Measurements from ENCODE around the gene AANAT.
A peak's percentile ranks its signal among the peaks of the same experiment; 100 is the strongest.

AANAT gene

DNA sequence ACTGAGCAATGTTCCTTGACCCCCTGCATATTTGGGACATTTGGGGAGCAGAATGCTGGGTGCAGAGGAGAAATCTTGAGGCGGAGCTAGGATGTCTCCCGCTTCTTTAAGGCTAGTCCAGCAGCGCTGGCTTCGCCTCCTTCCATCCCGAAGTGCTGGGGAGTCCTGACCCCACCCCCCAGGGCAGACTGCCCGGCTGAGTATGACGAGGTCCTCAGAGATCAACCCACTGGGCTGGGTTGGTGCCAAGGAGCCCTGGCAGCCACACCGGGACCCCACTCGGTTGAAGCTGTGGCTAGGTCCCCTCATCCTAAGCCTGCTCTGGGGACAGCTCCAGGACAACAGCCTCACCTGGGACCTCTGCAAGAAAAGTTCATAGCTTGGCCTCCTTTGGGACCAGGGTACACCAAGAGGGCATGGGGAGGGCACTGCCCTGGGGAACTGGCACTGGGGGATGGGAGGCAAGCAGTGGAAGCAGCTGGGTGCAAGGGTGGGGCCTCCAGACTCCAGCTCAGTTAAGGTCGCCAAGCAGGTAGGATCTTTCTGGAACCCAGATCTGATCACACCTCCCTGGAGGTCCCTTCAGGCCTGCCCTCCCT, 22.8 kb downstream of the AANAT start:
- DNase-seq (ENCODE audit: low spot score), result no peak

DNA sequence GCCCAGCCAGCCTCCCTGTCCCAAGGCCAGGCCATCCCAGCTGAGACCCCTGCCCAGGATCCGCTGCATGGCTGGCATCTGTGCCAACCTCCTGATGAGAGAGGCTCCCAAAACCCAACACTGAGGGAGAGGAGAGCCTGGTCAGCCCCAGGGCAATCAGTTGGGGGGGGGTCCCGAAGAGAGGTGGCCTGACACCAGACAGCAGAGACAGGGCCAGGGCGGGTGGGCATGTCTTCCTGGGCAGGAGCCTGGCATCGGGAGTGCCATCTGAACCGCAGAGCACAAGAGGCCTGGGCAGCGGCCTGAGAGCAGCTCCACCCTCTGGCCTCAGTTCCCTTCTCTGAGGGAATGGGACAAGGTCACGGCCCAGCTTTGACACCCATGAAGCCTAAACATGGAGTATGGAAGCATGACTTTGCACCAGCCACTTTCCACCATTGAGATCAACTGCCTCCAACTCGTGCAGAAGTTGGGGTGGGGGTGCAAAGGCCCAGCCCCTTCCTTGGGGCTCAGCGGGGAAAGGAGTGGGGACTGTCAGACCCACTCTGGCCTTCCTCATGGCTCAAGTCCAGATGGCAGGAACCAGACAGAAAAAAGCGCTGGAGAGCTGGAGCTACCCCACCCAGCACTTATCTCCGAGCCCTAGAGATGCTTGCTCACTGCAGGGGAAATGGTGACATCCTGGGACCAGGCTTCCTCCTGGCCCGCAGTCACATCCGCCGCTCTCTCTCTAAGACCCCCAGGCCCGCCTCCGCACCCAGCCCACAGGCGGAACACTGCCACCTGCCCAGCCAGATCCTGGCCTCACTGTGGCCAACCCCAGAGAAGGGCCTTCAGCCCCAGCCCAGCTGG, 24.1 kb downstream of the AANAT start:
- DNase-seq (ENCODE audit: low spot score), result no peak

DNA sequence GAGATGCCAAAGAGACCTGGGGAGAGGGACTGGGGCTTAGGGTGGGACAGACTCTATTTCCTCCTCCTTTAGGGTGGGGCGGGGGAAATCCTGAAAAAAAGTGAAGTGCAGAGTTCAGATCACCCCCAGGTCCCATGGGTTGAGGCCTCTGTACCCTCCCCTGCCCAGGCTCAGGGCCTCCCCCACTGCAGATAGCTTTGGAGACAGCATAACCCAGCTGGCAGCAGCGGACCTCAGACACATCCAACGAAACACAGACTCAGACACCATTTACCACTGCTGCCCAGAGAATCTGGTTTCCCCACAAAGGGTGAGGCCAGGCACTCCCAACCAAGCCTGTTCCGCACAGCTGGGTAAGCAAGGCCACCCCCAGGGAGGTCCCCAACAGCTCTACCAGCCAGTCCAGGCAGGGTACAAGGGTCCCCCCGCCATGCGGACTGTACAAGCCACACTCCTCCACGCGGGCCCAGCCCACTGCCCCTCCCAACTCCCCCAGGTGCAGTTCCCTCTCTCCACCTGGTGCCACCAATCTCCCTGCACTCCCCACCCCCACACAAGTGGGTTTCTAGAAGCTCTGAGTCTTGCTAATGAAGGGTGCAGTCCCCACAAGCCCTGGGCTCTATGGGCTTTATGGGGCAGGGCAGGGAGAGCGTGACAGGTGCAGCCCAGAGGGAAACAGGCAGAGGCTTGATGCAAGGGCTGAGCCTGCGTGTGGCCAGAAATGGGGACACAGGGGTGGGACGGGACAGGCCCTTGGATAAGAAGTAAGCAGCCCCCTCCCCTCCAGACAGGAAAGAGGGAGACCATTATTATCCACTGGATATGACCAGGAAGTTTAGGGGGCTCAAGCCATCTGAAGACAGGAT, 25.0 kb downstream of the AANAT start:
- DNase-seq (ENCODE audit: low spot score), result no peak

DNA sequence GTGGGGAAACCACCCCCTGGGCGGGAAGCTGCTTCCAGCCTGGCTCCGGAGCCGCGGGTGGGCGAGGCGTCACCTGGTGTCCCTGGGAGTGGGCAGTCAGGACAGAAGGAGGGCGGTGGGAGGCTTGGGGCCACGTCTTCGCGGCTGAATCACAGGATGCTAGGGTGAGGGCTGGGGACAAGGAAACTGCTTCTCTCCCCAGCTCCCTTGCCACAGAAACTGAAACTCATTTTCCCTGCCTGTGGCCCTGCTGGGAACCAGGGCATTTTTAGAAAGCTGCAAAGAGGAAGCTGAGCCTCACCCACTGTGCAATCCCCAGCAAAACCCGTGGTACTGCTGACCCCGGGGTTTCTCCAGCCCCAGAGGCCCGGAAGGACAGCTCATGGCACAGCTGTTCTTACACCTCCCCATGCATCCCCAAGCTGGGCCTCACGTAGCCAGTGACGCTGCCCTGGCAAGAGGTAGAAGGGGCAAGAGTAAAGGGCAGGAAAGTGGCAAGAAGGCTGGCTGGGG, 25.6 kb downstream of the AANAT start:
- no peak for DNase-seq (ENCODE audit: low spot score)

DNA sequence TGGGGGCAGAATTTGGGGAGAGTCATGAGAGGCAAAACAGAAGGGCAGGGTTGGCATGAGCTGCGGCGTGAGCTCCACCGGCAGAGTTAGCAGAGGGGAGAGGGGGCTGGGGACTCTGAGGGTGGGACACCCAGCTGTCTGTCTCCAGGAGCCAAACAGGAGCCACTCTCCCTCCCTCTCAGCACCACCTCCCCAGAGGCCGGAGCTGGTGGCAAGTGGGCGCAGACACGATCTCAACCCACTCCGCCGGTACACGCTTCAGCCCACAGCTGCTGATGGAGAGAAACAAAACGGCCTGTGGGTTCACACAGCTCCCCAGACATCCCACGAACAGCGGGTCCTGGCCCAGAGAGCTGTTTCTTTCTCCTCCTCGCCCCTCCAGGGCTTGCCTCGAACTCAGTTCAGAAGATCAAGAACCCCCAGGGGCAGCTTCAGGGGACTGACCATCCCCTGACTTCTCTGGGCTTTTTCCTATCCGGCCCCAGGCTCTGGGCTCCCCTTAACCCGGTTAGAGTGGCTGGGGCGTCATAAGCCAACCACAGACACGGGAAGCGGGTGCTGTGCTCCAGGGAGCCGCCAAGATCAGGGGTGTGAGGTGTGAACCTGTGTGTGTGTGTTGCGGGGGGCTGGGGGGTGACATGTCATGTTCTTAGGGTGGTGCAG, 26.2 kb downstream of the AANAT start:
- DNase-seq (ENCODE audit: low spot score), result no peak

DNA sequence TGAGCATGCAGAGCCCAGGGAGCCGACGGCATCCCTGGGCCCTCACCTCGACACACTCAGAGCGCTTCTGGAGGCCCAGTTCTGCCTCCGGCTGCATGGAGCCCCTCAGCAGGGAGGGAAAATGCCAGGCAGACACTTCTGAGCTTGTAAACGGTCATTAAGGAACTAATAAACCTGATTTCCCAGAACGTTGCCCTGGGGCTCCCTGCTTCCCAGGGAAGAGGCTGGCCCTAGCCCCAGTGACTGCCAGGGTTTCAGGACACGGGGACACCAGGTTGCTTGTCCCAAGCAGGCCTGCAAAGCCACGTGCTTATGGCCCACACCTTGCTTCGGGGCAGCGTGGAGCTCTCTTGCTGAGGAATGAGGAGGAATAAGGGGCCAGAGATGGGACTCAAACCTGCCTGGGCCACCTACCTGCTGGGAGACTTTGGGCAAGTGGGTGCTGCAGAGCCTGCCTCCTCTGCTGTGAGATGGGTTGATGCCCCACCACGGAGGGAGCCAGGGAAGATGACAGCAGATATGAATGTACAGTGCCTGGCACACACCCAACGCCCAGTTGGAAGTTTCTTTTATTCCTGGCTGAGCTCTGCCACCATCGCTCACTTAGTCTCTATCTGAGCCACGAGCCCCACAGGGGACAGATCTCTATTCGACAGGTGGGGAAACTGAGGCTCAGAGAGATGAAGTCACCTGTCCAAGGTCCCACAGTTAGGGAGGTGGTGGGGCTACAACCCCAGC, 28.4 kb downstream of the AANAT start:
- DNase-seq (ENCODE audit: low spot score), result no peak

DNA sequence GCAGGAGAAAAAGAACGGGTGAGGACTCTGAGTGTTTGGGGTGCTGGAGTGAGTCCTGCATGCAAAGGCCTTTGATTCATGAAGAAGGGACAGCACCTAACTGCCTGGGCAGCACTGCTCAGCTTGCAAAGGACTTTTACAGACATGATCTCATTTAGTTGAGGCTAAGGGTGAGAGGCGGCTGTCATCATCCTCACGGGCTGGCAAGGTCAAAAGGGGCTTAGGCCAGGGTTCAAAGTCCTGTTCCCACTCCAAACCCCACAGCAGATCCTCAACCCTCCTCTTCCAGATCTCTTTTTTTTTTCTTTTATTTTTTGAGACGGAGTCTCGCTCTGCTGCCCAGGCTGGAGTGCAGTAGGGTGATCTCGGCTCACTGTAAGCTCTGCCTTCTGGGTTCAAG, 29.1 kb downstream of the AANAT start:
- DNase-seq (ENCODE audit: low spot score), result no peak

DNA sequence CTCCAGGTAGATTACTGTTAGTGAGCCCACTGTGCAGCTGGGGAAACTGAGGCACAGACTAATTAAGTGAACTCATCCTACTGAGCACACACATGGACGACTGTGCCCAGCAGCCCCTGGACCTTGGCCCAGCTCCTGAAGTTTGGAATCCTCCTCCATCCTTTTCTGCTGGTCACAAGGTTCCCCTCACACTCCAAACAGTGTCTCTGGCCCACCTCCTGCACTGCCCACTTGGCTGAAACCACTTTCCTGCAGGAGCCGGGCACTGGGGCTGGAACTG, 30.2 kb downstream of the AANAT start:
- no peak for DNase-seq (ENCODE audit: low spot score)

DNA sequence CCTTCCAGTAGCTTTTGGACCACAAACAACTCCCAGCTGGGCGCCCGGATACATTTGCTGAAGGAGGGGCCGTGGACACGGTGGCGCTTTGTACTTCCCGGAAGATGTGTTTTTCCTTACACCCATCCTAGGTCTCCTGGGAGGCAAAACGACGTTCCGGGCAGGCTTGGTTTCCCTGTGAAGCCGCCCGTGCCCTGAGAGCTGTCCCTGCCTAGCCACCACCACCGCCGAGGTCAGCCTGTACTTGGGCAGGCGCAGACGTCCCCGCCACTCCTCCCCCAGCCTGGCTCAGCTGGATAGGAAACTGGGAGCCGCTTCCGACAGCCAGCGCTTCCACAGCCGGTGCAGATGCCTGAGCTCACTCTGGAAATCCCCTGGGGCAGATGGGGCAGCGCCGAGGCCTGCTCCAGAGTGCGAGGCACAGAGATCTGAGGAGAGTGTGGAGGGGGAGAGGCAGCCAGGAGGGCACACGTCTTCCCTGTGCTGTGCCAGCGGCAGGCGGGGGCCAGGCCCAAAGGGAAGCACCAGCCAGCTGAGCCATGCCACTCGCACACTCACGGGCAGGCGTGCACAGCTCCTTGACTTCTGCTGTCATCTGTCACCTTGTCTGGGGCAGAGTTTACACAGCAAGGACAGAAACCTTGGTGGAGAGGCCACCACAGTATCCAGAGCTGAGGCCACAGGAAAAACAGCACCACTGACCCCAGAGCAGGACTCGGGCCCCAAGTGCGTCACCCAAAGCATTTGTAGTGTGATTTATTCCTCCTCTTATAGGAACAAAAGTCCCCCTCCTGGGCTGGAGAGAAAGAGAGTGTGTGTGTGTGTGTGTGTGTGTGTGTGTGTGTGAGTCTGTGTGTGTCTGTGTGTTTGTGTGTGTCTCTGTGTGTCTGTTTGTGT, 30.8 kb downstream of the AANAT start:
- peak; percentile 66 for DNase-seq (ENCODE audit: low spot score)

DNA sequence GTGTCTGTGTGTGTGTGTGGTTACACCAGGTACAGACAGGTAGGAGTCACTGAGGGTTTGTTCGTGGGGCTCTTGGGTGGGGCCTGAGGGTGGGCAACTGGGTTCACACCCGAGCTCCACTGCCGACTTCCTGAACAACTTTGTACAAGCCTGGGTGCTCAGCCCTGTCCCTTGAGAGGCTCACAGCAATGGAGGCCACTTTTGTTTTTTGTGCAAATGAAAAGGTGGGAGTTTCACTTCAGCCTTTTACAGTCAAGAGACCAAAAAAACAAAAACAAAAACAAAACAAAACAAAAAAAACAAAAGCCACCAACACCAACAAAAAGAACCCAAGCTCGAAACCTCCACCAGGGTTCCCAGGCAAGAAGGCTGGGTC, 31.5 kb downstream of the AANAT start:
- no peak for DNase-seq (ENCODE audit: low spot score)

DNA sequence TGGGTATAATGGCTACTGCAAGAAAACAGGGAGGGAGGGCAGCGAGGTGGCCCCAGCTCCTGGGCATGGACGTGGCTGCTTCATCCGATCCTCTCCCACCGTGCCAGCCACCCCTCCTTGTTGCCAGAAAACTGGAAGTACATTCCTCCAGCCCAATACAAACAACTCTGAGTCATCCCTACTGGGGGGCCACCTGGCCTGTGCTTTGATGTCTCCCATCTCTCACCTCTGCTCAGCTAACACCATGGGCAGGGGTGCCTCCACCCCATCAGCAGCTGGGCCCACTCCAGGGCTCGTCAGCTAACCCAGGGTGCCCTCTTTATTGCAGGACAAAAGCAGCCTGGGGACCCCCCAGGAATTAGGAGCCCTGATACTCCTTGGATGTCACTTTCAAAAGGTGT, 31.9 kb downstream of the AANAT start:
- no peak for DNase-seq (ENCODE audit: low spot score)

DNA sequence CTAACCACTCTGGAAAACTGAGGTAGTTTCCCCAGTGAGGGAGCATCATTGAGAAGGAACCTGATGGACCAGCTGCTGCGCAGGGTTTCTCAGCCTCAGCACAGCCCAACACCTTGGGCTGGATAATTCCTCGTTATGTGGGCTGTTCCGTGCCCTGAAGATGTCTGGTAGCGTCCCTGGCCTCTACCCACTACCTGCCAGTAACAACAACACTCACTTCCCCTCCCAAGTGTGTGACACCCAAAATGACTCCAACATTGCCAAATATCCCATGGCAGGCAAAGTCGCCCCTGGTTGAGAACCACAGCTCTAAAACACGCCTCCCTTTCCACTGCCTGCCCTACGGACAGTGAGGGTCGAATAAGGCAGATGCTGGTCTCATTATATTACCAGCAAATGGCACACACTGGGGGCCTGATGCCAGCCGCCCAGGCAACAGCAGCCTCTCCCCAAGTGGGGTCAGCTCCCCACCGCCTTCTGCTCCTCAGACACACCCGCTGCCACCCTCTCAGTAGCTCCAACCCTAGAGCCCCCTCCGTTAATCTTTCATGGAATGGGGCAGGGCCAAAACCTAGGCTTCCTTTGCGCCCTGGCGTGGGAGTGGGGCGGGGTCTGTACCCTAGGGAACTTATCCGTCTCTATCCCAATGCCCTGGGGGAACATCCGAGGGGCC, 32.8 kb downstream of the AANAT start:
- DNase-seq (ENCODE audit: low spot score), result no peak

DNA sequence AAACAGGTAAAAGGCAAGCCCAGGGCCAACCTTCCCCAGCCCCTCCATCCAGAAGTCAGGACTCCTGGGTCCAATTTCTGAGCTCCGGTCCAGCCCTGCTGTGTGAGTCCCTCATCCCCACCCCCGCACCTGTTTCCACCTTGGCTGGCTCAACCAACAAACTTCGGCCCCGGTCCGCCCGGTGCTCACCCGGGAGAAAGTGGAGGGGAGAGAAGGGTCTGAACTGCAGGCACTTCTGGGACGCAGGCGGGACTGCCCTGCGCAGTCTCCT, 33.3 kb downstream of the AANAT start:
- no peak for DNase-seq (ENCODE audit: low spot score)

DNA sequence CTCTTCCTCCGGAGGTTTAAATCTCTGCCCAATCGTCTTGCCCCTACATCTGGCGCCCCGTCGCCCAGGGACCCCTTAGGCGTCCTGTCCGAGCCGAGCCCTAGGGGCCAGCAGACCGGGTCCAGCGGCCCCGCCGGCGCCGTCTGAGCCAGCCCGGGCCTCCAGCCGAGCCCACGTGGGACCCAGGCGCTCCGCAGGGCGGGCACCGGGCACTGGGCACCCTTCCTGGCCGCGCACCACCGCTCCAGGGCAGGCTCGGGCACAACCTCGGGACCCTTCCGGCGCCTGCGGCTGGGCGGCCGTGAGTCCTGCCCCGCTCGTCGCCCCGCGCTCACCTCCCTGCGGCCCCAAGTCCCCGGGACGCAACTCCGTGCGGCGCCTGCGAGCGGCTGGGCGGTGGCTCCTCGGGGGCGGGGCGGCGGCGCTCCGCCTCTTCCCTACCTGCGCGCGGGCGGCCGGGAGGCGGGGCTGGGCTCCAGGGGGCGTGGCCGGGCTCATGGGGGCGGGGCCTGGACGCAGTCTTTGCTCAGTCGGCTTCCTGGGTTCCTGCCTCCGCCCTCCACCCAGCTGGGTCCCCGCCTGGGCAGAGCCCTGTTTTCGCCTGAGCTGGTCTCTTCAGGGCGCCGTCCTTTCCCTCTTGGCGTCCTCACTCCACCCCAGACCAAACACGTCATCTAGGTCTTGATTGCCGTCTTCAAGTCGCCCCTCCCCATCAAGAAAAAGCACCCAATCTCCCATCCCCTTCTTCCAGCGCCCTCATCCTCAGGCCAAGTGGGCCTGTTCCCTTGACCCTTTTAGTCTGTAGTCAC, 33.8 kb downstream of the AANAT start, which contains the start of gene RHBDF2:
TSS of gene RHBDF2 (minus strand) at position 406 of the 809 bp plus-strand sequence. CDS start 19,899 bp downstream, outside the sequence.
- peak; percentile 98 for DNase-seq (ENCODE audit: low spot score)

DNA sequence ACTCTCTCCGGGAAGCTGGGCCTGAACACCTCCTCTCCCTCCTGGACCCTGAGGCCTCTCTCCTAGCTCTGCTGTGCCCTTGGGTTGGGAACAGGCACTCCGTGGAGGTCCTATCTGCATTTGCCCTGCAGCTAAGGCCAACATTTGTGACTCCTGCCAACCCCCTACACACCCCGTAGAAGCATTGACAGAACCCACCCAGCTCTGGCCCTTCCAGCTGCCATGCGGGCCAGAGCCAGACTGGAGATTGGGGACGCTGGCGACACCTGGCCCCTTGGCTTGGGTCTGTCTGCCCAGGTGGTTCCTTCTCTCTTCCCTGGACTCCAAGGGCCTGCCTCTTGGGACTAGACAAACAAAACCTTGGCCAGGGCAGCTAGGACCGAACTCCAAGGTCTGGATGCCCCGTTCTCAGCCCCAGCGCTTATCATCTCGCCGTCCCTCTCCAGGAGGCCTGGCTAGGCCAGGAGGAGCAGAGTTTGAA, 34.5 kb downstream of the AANAT start:
- no peak for DNase-seq (ENCODE audit: low spot score)

DNA sequence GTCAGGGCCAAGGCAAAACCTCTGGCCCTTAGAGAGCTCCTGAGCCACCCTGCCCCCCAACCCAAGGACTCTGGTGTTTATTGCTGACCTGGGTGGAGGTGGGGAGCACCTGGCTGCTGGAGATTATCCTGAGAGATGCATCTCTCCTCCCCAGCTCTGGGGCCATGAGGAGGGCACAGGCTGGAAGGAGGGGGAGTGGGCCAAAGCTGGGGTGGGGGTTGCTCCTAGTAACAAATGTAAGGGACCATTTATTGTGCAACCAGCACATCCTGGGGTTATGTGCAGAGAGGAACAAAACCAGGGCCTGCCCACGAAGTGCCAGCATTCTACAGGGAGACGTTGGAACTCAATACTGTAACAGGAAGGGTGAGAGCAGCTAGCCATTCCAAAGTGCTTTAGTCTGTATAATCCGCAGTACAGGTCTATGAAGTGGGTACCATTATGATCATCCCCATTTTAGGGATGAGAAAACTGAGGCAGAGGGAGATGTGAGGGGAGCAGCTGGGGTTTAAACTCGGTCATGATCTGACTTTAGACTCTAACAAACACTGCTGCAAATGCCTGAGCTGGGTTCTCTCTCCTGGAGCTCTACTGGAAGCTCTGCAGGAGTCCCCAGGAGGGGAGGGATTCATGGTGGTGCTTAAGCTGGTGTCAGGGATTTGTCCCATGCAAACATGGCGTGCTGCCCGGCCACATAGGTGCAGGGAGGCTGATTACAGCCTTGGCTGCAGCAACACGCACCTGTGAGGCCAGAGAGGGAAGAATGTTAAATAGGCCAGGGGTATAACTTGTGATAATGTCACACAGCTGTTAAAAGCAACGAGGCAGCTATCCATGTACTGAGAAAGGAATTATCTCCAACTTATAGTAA, 35.2 kb downstream of the AANAT start:
- no peak for DNase-seq (ENCODE audit: low spot score)

DNA sequence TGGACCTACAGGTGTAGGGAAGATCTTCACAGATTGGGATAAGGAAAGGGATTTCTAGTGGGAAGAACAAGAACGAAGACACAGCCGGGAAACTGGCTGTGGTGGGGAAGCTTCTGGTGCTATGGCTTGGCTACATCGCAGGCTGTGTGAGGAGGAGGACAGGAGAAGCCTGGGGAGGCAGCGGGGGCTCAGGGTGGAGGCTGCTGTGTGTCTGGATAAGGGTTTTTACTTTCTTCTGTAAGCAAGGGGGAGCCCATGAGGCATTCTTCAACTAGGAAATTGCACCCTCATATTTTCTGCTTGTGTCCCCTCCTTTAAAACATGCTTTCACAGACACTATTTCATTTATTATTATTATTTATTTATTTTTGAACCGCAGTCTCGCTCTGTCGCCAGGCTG, 36.7 kb downstream of the AANAT start:
- DNase-seq (ENCODE audit: low spot score), result no peak
